Measurements from ENCODE around the gene ANO6.
"Not testable (repeated sequence)": the region's sequence is repeated elsewhere in the genome, so short reads cannot be mapped to it uniquely, and the experiment has no call there.

ANO6 gene

GRCh38 chr12:45214071-45214470 lies 1.8 kb upstream of the ANO6 start:
- no peak for DNase-seq

DNA sequence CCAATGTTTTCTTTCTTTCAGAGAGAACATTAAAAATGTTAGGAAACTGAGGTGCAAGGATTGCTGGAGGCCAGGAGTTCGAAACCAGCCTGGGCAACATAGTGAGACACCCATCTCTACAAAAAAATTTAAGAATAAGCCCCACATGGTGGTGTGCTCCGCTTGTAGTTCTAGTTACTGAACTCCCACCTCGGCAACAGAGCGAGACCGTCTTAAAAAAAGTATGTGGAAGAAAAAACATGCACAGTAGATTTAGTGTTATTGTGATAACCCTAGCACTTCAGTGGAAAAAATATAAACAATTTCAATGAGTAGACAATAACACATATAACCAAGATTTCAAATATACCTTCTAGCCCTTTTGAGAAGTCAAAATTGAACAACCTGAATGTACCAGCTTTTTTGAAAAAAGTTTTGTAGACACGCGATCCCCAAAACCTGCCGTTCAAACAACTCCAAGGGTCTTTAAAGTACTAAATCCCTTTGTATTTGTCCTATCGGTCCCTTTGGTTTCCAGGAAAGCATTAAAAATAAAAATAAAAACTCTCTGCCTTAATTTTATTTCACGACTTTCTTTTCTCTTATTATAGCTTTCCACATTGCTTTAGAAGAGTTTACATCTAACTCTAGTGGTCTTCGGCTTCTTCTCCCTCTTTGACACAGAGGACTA lies 1.0 kb upstream of the ANO6 start:
- DNase-seq, result no peak

- peak; percentile 78 for DNase-seq
These were observed 511 bp downstream of the ANO6 start for GRCh38 chr12:45216230-45216982.

DNA sequence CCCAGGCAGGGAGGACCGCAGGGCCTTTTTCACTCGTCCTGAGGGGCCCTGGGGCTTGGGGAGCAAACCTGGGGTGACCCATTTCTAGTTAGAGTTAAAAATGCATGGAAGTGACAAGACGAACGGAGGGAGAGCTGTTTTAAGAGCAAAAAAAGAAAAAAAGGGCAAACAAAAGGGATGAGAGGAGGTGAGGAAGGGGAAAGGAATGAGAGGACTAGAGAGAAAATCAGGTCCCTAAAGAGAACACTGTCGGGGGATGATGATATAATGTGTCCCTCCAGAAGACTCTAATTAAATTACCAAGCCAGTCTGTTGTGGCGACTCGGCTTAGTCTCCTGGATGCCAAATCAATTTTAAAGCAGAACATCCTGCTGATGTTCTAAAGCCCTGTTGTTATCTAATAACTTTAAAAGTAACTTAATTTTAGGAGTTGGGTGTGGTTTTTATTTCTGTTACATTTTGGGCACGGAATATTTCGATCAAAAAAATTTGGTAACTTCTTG lies 1.1 kb downstream of the ANO6 start:
- no peak for DNase-seq

DNA sequence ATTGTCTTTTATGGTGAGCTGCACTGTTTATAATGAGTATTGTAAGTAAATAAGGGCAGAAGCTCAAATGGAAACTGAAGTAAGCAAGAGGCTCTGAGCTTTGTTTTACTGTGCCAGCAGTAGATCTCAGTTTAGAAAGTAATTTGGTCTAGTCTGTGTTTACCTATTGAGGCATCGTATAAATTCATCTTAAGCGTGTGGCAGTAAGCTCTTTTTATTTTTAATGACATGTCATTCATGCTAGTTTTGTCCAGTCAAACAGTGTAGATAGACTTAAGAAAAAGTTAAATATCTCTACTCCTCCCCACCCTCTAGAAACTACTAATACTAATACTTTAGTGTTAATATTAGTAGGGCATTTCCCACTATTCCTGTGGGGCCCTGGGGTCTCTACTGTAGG lies 2.0 kb downstream of the ANO6 start:
- DNase-seq, result no peak

DNA sequence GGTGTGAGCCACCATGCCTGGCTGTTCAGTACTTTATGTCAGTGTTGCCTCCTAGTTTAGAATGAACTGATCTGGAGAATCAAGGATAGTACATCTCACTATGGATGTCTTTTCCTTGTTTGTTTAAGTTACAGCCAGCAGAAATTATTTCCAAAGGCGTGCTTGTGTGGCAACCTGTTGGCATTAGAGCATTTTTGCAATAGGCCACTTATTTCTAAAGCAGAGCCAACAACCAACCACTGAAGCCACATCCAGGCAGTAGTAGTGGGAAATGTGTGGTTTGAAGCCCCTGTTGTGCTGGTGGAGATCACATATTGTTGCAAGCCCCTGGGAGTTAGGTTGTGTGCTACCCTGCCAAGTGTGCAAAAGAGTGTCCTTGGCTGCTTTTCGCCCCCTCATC lies 3.7 kb downstream of the ANO6 start:
- no peak for DNase-seq

GRCh38 chr12:45220363-45220931 lies 4.6 kb downstream of the ANO6 start:
- no peak for DNase-seq

GRCh38 chr12:45220969-45221368 lies 5.1 kb downstream of the ANO6 start:
- no peak for DNase-seq

GRCh38 chr12:45223868-45224267 lies 8.0 kb downstream of the ANO6 start:
- no peak for DNase-seq

GRCh38 chr12:45224311-45224710 lies 8.4 kb downstream of the ANO6 start:
- no peak for DNase-seq

GRCh38 chr12:45226021-45226420 lies 10.1 kb downstream of the ANO6 start:
- DNase-seq, result no peak

GRCh38 chr12:45227316-45228067 lies 11.6 kb downstream of the ANO6 start:
- no peak for DNase-seq

DNA sequence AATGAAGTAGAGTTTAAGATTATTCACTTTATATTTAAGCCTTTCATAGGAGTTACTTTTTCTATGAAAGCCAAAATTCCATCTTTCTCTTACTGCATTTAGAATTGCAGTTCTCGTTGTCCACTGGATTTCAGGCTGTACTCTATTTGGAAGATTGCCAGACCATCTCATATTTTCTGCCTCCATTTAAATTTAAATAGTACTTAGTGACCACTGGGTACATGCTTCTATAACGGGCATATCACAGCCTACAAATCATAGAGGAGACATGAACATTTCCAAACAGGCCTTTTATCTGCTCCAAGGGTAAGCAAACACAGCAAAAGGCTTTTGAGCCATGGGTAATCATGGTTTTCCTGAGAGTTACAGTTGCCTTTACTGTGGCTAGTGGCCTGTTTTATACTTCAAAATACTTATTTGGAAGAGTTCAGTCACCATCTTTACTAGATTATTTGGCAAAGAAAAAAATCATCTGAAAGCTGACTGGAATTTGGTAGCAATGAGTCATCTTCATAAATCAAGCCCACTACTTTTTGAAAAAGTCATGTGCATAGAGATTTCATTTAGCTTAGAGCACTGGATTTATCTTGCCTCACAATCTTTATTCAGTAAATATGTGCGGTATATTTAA lies 15.7 kb downstream of the ANO6 start:
- no peak for DNase-seq

- no peak for DNase-seq
These were observed 16.4 kb downstream of the ANO6 start for GRCh38 chr12:45232146-45232755.

DNA sequence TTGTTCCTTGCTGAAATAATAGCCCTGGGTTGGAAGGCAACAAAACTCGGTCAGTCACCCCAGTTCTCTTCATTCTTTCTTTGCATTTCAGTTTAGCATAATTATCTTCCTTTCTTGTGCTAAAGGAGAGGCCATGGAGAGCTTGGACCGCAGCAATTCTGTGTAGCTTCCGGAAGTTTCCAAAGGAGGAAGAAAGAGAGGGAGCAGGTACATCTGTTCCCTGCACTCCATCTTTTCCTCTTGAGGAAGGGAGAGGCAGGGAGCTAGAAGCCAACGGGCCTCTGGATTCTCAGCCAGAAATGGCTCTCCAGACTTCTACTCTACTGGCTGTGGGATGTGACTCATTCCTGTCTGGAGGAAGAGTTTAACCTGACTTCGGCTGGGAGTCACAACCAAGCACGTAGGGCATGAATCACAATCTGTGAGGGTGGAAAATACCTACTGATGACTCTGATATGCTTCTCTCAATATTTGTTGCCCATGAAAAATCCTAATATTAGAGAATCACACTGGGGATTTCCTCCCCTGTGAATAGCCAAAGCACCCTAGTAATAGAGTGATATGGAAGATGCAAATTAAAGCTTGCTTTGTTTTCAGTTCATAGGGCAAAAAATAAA lies 17.0 kb downstream of the ANO6 start:
- no peak for DNase-seq

DNA sequence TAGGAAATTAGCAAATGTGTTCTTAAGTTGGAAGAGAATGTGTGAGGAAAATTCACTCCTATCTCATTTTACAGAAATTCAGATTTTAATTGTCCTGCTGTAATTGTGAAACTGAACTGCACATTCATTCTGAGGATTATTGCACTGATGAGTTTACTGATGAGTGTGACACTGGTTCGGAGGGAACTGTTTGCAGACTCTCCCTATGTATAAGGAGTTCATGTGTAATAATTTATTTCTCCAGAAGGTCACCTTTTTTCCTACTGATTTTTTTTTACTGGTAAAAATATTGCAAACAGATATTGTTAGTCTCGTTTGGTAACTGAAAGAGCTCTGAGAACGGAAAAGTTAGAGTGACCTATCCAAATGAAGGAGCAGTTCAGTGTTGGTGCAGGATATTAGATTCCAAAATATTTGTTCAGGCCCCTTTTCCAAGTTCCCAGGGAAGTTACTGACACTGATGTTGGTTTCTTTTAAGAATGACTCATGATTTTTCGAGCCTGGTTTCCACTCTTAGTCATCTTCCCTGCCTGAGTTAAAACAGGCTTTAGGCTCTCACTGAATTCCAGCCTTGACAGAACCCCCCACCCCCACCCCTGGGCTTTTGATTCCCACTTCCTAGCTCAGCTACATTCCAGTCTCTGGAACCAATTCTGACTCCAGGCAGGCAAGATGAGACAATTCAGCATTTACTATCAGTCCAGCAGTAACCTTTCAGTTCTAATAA lies 18.4 kb downstream of the ANO6 start:
- DNase-seq, result peak; percentile 77

DNA sequence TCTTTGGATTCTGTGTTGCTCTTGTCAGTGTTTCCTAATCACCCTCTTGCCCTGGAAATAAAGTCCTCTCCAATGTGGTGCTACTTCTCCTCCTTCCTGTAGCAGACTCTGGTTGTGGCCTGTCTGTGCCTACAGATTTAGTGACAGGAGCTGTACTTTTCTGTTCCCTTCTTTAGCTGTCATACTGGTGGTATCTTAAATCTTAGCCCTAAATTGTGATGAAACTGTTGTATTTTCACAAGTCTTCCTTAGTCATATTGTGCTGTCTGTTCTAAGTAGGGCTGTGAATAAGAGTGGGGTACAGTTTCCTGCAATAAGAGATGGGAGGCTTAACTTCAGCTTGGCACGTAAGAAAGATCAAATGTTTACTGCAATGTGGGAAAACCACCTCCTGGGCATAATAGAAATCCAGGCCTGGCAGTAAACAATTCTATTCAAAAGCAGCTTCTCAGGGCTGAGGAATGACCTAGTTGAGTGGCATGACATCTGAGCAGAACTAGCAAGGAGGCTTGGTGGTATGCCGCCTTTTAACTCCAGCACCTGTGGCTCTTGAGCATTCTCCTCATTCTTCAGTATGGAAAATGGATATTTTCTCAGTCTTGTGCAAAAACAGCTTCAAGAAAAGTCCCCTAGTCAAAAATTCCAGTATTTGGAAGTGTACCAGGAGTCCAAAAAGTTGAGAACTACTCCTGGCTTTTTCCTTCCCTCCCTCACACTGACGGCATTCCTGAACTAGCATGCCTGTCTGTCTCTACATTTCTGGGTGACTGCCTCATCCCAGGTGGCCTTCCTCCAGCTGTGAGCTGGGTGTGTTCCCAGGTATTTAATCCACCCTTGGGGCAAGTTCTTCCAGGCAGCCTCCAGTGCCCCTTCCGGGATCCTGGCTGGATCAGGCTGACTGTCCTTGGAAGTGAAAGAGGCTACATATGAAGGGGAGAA lies 19.5 kb downstream of the ANO6 start:
- peak; percentile 53 for DNase-seq

GRCh38 chr12:45236383-45236782 lies 20.5 kb downstream of the ANO6 start:
- DNase-seq, result not testable (repeated sequence)

DNA sequence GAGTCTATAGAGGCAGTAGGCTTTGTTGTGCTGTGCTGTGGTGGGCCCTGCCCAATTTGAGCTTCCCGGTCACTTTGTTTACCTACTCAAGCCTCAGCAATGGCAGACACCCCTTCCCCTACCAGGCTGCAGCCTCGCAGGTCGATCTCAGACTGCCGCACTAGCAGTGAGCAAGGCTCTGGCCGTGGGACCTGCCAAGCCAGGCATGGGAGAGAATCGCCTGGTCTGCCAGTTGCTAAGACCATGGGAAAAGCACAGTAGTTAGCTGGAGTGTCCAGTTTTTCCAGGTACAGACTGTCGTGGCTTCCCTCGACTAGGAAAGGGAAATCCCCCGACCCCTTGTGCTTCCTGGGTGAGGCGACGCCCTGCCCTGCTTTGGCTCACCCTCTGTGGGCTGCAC lies 26.3 kb downstream of the ANO6 start:
- DNase-seq, result no peak

GRCh38 chr12:45243963-45244362 lies 28.1 kb downstream of the ANO6 start:
- no peak for DNase-seq

Data from right forelimb (tissue), 1 donor.